Stimulated activated CD8-positive, alpha-beta memory T cell treated with anti-CD3 and anti-CD28 coated beads, Interleukin-7, amount 100 ng/mL, for 24 hours (primary cell): ENCODE results near the gene ZNF723.
"Not testable (repeated sequence)": the region's sequence is repeated elsewhere in the genome, so short reads cannot be mapped to it uniquely, and the experiment has no call there.

Source experiments
- DNase-seq: peaks from one replicate; pipeline ENCODE4 v3.0.0-alpha.2; 2020; ENCODE audit warnings: low read depth

ZNF723 gene

DNA sequence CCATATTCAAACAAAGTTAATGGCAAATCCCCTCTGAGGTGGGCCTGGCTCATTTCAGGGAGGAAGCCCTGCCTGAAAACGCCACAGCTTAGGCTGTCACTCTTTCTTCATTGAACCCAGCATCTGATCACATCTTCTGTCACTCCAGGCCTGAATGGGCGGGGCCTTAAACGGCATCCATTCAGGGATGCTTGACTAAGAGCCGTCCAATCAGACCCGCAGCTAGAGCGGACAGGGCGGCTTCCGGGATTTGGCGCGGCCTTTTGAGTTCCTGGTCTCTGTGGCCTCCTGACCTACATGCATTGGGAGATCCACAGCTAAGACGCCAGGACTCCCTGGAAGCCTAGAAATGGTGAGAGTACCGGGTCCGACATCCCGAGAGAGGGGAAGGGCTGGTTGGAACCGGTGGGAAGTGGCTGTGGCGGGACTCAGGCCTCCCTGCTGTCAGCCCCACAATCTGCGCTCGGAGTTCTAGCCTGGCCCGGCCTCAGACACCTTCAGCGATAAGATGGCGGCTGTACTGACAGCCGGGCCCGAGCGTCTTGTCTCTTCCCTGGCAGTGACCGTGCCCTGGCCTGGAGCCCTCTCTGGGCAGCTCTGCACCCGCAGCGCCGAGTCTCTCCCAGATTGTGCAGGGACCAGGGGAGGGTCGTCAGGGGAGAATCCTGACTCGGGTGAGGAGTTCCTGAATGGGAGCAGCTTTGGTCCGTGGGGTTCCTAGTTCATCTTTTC, at the start of gene ZNF723:
ZNF723 (plus strand) TSS at position 261 of the 732 bp plus-strand sequence; CDS start at position 350, 89 bp downstream.
- DNase-seq = no peak

GRCh38 chr19:22783651-22784410, 48.3 kb upstream of the ZNF723 start, which contains the start of gene ZNF99:
ZNF99 (minus strand) TSS chr19:22784151; CDS start chr19:22784016, 135 bp downstream.
- DNase-seq = no peak

DNA sequence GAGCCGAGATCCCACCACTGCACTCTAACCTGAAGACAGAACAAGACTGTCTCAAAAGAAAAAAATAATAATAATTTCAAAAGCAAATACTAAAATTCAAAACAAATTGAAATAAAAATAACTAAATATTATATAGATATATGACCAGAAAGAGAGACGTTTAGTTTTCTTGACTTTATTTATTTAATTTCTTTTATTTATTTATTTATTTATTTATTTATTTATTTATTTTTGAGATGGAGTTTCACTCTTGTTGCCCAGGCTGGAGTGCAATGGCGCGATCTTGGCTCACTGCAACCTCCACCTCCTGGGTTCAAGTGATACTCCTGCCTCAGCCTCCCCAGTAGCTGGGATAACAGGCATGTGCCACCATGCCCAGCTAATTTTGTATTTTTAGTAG, 39.2 kb upstream of the ZNF723 start:
- not testable (repeated sequence) for DNase-seq

GRCh38 chr19:22797040-22797439, 35.1 kb upstream of the ZNF723 start:
- no peak for DNase-seq

DNA sequence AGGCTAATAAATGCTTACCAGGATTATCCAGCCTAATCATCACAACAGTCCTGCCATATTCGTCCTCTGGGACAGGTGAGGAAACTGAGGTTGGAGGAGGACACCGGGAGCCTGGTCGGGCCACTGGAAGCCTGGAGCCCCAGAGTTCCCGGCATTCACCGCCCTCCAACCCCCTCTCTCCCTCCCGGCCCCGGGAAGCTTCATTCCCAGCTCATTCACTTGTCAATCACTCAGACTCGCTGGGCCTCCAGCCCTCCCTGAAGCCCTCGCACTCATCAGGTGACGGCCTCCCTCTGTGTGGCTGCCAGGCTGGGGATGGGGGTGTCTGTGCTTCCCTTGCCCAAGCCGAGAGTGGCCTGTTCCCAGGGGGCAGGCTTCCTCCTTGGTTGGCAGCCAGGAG, 25.7 kb upstream of the ZNF723 start:
- DNase-seq = no peak

DNA sequence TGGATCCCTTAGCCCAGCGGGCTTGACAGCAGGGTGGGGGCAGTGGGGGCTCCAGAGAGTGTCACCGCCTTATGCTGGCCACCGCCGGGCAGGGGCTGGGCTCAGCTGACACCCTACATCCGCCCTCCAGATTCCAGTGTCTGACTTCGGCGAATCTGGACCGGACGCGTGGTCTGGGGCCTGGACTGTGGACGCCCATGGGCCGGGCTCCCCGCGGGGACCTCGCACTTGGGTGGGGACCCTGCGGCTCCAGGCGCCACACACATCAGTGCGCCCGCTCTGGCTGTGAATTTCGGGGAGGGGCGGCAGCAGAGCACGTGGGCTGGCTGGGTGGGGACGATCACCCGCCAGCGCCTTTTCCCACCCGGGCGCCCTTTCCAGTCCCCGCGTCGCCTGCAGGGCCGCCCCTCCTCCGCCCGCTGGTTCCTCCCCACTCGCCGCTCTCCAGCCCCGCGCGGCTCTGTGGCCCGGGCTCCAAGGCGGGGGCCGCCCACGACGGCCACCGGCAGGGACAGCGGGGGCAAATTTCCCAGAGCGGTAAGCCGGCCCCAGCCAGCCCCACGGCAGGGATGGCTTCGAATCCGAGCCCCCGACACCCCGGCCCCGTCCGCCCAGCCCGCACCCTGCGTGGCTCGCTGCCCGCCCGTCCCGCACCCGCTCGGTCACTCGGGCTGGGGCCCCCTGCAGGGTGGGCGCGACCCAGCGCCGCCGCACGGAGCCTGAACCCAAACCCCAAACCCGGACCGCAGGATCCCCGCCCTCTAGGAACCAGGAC, 24.8 kb upstream of the ZNF723 start:
- no peak for DNase-seq

GRCh38 chr19:22814124-22814523, 18.0 kb upstream of the ZNF723 start:
- DNase-seq = no peak

GRCh38 chr19:22831211-22831610, 880 bp upstream of the ZNF723 start:
- no peak for DNase-seq

- DNase-seq = not testable (repeated sequence)
Observed at GRCh38 chr19:22857713-22858320, 25.7 kb downstream of the ZNF723 start.

GRCh38 chr19:22882797-22883196, 50.7 kb downstream of the ZNF723 start:
- DNase-seq = no peak

GRCh38 chr19:22893855-22894270, 61.8 kb downstream of the ZNF723 start:
- DNase-seq = no peak

DNA sequence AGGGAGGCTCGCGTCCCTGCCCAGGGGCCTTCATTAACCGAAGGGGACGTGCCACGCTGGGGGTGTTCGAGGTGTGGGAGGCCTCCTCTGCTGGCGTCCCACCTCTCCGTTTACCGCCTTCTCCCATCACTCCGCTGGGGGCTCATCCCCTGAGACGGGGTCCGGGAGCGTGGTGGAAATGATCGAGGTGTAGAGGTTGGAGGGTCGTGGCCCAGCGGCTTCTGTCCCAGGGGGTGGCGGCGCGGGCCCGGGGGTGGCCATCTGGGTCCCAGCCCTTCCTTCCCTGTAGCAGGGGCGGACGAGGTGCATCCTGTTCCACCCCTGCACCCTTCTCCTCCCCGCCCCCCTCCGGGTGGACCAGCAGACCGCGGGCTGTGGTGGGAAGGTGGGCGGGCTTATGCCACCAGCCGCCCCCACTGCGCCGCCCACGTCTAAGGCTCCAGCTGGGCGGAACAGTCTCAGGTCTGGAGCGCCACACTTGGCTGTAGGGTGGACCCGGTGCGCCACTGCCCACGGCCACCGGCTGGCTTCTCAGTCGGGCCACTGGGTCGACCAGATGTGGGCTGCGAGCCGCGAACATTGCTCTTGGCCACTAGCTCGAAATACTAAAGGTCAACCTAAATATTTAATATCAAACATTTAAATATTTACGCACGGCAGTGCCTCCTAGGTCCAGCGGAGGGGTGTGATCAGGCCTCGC, 69.5 kb downstream of the ZNF723 start:
- no peak for DNase-seq
